ENCODE data around the gene TSPAN14. TPM values are rescaled to one million over a fixed set of nuclear protein-coding genes. Genes with fewer than 3 reads are reported as not detected.

TSPAN14 gene
- total and polyA plus RNA-seq, 10 of the 15 experiments (the other 5 are each of a cell fraction or from before 2014, with no cell fraction given): 2.5 to 31.7 (median 17.9) TPM

- CTCF ChIA-PET: interaction anchor here (4.3 to 21.6 kb wide), 2 partner anchors 10 to 72 kb away, joined by 20 to 852 read pairs; partner anchors contain the start of gene TSPAN14
- Histone ChIP-seq H3K36me3 (ENCODE audit: control insufficient read depth in 2 of 2, insufficient read depth in 2 of 2, low read length in 1 of 2) (peaks cover 14 to 19% of the 10 kb centered on the region in 2 experiments; a peak in 3 of 4 replicates), H2AFZ (ENCODE audit: control insufficient read depth, low read depth, low read length) (no peak overlapping the region), H3K27me3 (replicated peaks in 1 of 2; ENCODE audit: control insufficient read depth in 2 of 2, insufficient read depth in 2 of 2, low read length in 1 of 2) (no peaks in the 10 kb centered on the region), H3K4me2 (ENCODE audit: control insufficient read depth, insufficient read depth) (no peak overlapping the region), H3K9ac (ENCODE audit: control insufficient read depth, insufficient read depth, low read length) (no peak overlapping the region), H3K9me3 (replicated peaks; ENCODE audit: control insufficient read depth, insufficient read depth, low read length) (no peaks in the 10 kb centered on the region), H3K79me2 (ENCODE audit: control insufficient read depth, insufficient read depth, low read length) (no peaks in the 10 kb centered on the region), H3K27ac (ENCODE audit: control insufficient read depth, insufficient read depth) (no peak overlapping the region), H4K20me1 (ENCODE audit: control insufficient read depth, insufficient read depth) (no peaks in the 10 kb centered on the region), H3K4me3 (no peak overlapping the region), H3K4me1 (ENCODE audit: control insufficient read depth, insufficient read depth, low read length) (peaks cover 6% of the 10 kb centered on the region; the same call in 1 of the 2 replicates)
- SMC1A ChIA-PET (ENCODE audit: uncharacterized antibody, unreplicated experiment): interaction anchor here (1.4 to 21.2 kb wide), 2 partner anchors 58 to 137 kb away, joined by 4 to 1038 read pairs; partner anchors contain the start of gene TSPAN14
- no TSS peak for BruUV-seq (replicated peaks)
- POLR2A ChIA-PET: no interaction called here
- intact Hi-C loops (cut with micrococcal nuclease; ENCODE audit: unreplicated experiment): no loop called here
- DNase-seq (ENCODE audit: low read depth, low spot score) (no peak), ATAC-seq (no peak), FAIRE-seq (no peak)
- 80% methylated on average over 5 of the region's 5 CpGs for WGBS (ENCODE audit: insufficient coverage, insufficient replicate concordance, low lambda C conversion rate, missing lambda C conversion rate)
- RAD21 ChIA-PET (ENCODE audit: unreplicated experiment): interaction anchor here (1.7 kb wide), 1 partner anchor 10 kb away, joined by 4 read pairs; no protein-coding TSS in a partner anchor
- in situ Hi-C loops (cut with MboI): no loop called here
- TF ChIP-seq ZBTB11 (CRISPR knock-in tag; IDR thresholded peaks at IDR 0.05) (no peak), ZZZ3 (IDR thresholded peaks at IDR 0.05; ENCODE audit: control insufficient read depth, insufficient read length, low read depth) (no peak), SP1 (IDR thresholded peaks at IDR 0.05; ENCODE audit: low read depth, low read length) (no peak), ESRRA (IDR thresholded peaks at IDR 0.05; ENCODE audit: low read length) (no peak), FOS (IDR thresholded peaks at IDR 0.05; ENCODE audit: borderline replicate concordance, extremely low read depth, insufficient read length) (no peak), YBX1 (IDR thresholded peaks at IDR 0.05) (no peak), SKIL (IDR thresholded peaks at IDR 0.05; ENCODE audit: low read depth, poor library complexity, severe bottlenecking) (no peak), ZNF384 (IDR thresholded peaks at IDR 0.05; ENCODE audit: borderline replicate concordance, low read depth, low read length) (no peak), NKRF (conservative IDR thresholded peaks at IDR 0.05) (no peak), HDAC2 (IDR thresholded peaks at IDR 0.05) (no peak), JUND (IDR thresholded peaks at IDR 0.05; ENCODE audit: low read depth, low read length) (no peak), MYB (IDR thresholded peaks at IDR 0.05; ENCODE audit: borderline replicate concordance, low read depth, low read length) (no peak), USF2 (IDR thresholded peaks at IDR 0.05; ENCODE audit: borderline replicate concordance, low read depth, low read length) (no peak), BACH1 (IDR thresholded peaks at IDR 0.05; ENCODE audit: borderline replicate concordance) (no peak)
These were observed 61.4 kb downstream of the TSPAN14 start for GRCh38 chr10:80515511-80515910.
